K562 (cell line): Measurements from ENCODE around the gene CNTN4. TPM values are rescaled to one million over a fixed set of nuclear protein-coding genes. Genes with fewer than 3 reads are reported as not detected.
A peak's percentile ranks its signal among the peaks of the same experiment; 100 is the strongest.

Experiments
- ATAC-seq: fragments of 200-7000 bp; cut with Tn5 transposase; 3 replicates; pipeline ENCODE4 v1.9.1; 2020; ENCODE audit warnings: moderate library complexity
- BruUV-seq: library from RNA; stranded (reverse); fragments of 400-500 nt; replicated peaks from 2 replicates; lab custom pipeline; 2021; lab: Mats Ljungman, UMichigan
- CTCF ChIA-PET: fragments of 300-600 bp; formaldehyde crosslinking; extraction: SDS; loops from one replicate; lab custom pipeline; 2021; ENCODE audit warnings: low intra/inter-chr PET ratio; lab: Yijun Ruan, JAX
- POLR2A ChIA-PET: fragments of 300-600, 350-650 bp; sonication (Branson Sonifier 250); formaldehyde crosslinking; extraction: SDS; loops from one replicate; lab custom pipeline; 2021; ENCODE audit warnings: antibody characterized with exemption, inconsistent platforms; lab: Yijun Ruan, JAX
- DNase-seq, 4 experiments: peaks; one replicate each; pipeline versions ENCODE4 v3.0.0 to v3.0.0-alpha.2; 2011 to 2018; ENCODE audit warnings: low spot score in 3 of 4, mixed read lengths in 3 of 4; ENCODE audit errors: extremely low read depth in 1 of 4
- FAIRE-seq: peaks from 2 replicates; lab custom pipeline; 2011; peaks lifted over from hg19 to GRCh38; lab: Jason Lieb, UNC
- H2AFZ ChIP-seq: 2 replicates; pipeline ENCODE4 v1.6.0; 2011; ENCODE audit warnings: low read depth, low read length, control low read depth, inconsistent platforms
- H3K27ac ChIP-seq: fragments of 200-600 bp; 3 replicates; pipeline ENCODE4 v1.8.0; 2011; ENCODE audit warnings: low read depth, mild to moderate bottlenecking, control low read depth, inconsistent platforms, low read length, moderate library complexity, mixed read lengths; ENCODE audit errors: extremely low read depth
- H3K27me3 ChIP-seq, 2 experiments: fragments of 300-600 bp in 1 of 2; 2 replicates in 1 of 2; 3 replicates in 1 of 2; pipeline versions ENCODE4 v1.6.0 to v1.8.0; 2011; ENCODE audit warnings: inconsistent platforms in 2 of 2, low read length in 2 of 2, mild to moderate bottlenecking in 1 of 2, mixed read lengths in 1 of 2, moderate library complexity in 1 of 2; ENCODE audit not compliant: control insufficient read depth in 2 of 2, insufficient read depth in 2 of 2
- H3K36me3 ChIP-seq: fragments of 300-600 bp; 3 replicates; pipeline ENCODE4 v1.8.0; 2011; ENCODE audit warnings: mild to moderate bottlenecking, low read length, inconsistent platforms; ENCODE audit not compliant: control insufficient read depth, insufficient read depth
- H3K4me1 ChIP-seq, 2 experiments: fragments of 200-600 bp in 1 of 2; replicated peaks in 1 of 2; 2 replicates in 1 of 2; 3 replicates in 1 of 2; pipeline versions ENCODE4 v1.5.1 to v1.8.0; 2011; ENCODE audit warnings: inconsistent platforms in 2 of 2, low read length in 2 of 2, mild to moderate bottlenecking in 1 of 2, mixed read lengths in 1 of 2, moderate library complexity in 1 of 2; ENCODE audit not compliant: control insufficient read depth in 2 of 2, insufficient read depth in 2 of 2
- H3K4me2 ChIP-seq: 2 replicates; pipeline ENCODE4 v1.6.1; 2011; ENCODE audit warnings: low read length, control low read depth, inconsistent platforms, mixed read lengths; ENCODE audit not compliant: insufficient read depth
- H3K4me3 ChIP-seq: fragments of 200-600 bp; sonication (generic), shearing (Covaris generic); 2 replicates; pipeline ENCODE4 v1.5.1; 2016; ENCODE audit warnings: control low read depth, inconsistent platforms
- H3K79me2 ChIP-seq: fragments of 200-600 bp; 3 replicates; pipeline ENCODE4 v1.8.0; 2011; ENCODE audit warnings: low read length, inconsistent platforms; ENCODE audit not compliant: control insufficient read depth, insufficient read depth
- H3K9ac ChIP-seq, 2 experiments: 2 replicates each; pipeline versions ENCODE4 v1.6.0 to v1.6.1; 2011; ENCODE audit warnings: low read depth in 2 of 2, low read length in 2 of 2, control low read depth in 1 of 2, inconsistent platforms in 1 of 2, mild to moderate bottlenecking in 1 of 2, mixed read lengths in 1 of 2; ENCODE audit not compliant: insufficient read depth in 1 of 2
- H3K9me1 ChIP-seq: one replicate; pipeline ENCODE4 v1.6.0; 2011; ENCODE audit warnings: inconsistent platforms, mild to moderate bottlenecking, low read length, moderate library complexity; ENCODE audit not compliant: control insufficient read depth, insufficient read depth
- H3K9me3 ChIP-seq: replicated peaks from 2 replicates; pipeline ENCODE4 v1.5.1; 2011; ENCODE audit warnings: low read depth, low read length, inconsistent platforms; ENCODE audit not compliant: control insufficient read depth, insufficient read depth
- H4K20me1 ChIP-seq: replicated peaks from 2 replicates; pipeline ENCODE4 v1.6.1; 2011; ENCODE audit warnings: low read length, inconsistent platforms, mixed read lengths; ENCODE audit not compliant: control insufficient read depth, insufficient read depth
- C11orf30 ChIP-seq: fragments of 450-650 bp; IDR thresholded peaks from 2 replicates; pipeline ENCODE4 v1.6.1; 2016; ENCODE audit warnings: low read depth, mild to moderate bottlenecking
- GABPB2 ChIP-seq: fragments of 250-450 bp; sonication (Bioruptor Pico); conservative IDR thresholded peaks from 2 replicates; pipeline ENCODE4 v1.5.1; 2021; ENCODE audit warnings: mild to moderate bottlenecking
- HMGXB4 ChIP-seq: sonication (generic); formaldehyde crosslinking; IDR thresholded peaks from 2 replicates; pipeline ENCODE4 v1.8.1; 2023; ENCODE audit warnings: mild to moderate bottlenecking, missing genetic modification reagents
- HOXB6 ChIP-seq: fragments of 250-450 bp; sonication (Bioruptor Pico); IDR thresholded peaks from 2 replicates; pipeline ENCODE4 v1.5.1; 2022; ENCODE audit warnings: mild to moderate bottlenecking, borderline replicate concordance
- KLF13 ChIP-seq: fragments of 450-650 bp; IDR thresholded peaks from 2 replicates; pipeline ENCODE4 v1.6.1; 2016; ENCODE audit warnings: missing genetic modification characterization, low read depth, mild to moderate bottlenecking, missing compliant biosample characterization, moderate library complexity, borderline replicate concordance
- MAFF ChIP-seq: IDR thresholded peaks from 2 replicates; pipeline ENCODE4 v1.6.1; 2012; ENCODE audit warnings: low read length, improper control_type of control experiment
- MAFK ChIP-seq: IDR thresholded peaks from 2 replicates; pipeline ENCODE4 v1.6.1; 2011; ENCODE audit warnings: low read length, improper control_type of control experiment
- MCM3 ChIP-seq: fragments of 450-650 bp; IDR thresholded peaks from 2 replicates; pipeline ENCODE4 v1.6.1; 2016
- MCM7 ChIP-seq, 2 experiments: fragments of 450-650 bp; IDR thresholded peaks; 2 replicates each; pipeline ENCODE4 v1.6.1; 2016 to 2018
- MXI1 ChIP-seq: IDR thresholded peaks from 2 replicates; pipeline ENCODE4 v1.6.1; 2011; ENCODE audit warnings: low read depth, mild to moderate bottlenecking, improper control_type of control experiment, low read length
- NR1H2 ChIP-seq: sonication (generic); formaldehyde crosslinking; IDR thresholded peaks from 2 replicates; pipeline ENCODE4 v1.4.0; 2020; ENCODE audit warnings: mild to moderate bottlenecking, missing genetic modification reagents
- POLR2H ChIP-seq: IDR thresholded peaks from 2 replicates; pipeline ENCODE4 v1.6.1; 2016; ENCODE audit warnings: missing genetic modification characterization, low read depth, mild to moderate bottlenecking, control low read depth, missing compliant biosample characterization, moderate library complexity
- STAT5A ChIP-seq: IDR thresholded peaks from 2 replicates; pipeline ENCODE4 v1.6.1; 2012; ENCODE audit warnings: low read length, inconsistent platforms, borderline replicate concordance
- YBX1 ChIP-seq: fragments of 450-650 bp; IDR thresholded peaks from 2 replicates; pipeline ENCODE4 v1.7.1; 2016; ENCODE audit warnings: mild to moderate bottlenecking
- ZFP36 ChIP-seq: fragments of 150-350 bp; IDR thresholded peaks from 2 replicates; pipeline ENCODE4 v1.6.1; 2018; ENCODE audit warnings: low read length, low read depth; ENCODE audit not compliant: partially characterized antibody
- ZNF280A ChIP-seq: fragments of 450-650 bp; IDR thresholded peaks from 2 replicates; pipeline ENCODE4 v1.6.1; 2018; ENCODE audit warnings: mild to moderate bottlenecking, low read depth; ENCODE audit not compliant: partially characterized antibody
- ZNF316 ChIP-seq: fragments of 450-650 bp; IDR thresholded peaks from 2 replicates; pipeline ENCODE4 v1.6.1; 2016
- WGBS: fragments of 100-300 bp; shearing (Covaris generic); methylation state at CpG from one replicate; pipeline ENCODE4 v1.1.6; 2016; ENCODE audit warnings: low coverage, mixed read lengths; ENCODE audit not compliant: insufficient coverage; ENCODE audit errors: missing lambda C conversion rate; 5-methylcytosine and 5-hydroxymethylcytosine counted together
- in situ Hi-C: fragments of 300-500 bp; cut with MboI; formaldehyde crosslinking; loops from 4 replicates; pipeline ENCODE4 v1.15.0; 2018; ENCODE audit warnings: inconsistent platforms, mixed read lengths
- intact Hi-C: fragments of 100-400 bp; cut with micrococcal nuclease; formaldehyde crosslinking; loops from 2 replicates; pipeline ENCODE4 v1.14.2; 2022
- polyA plus RNA-seq, 8 experiments: library from polyadenylated mRNA; depleted of rRNA in 4 of 8; stranded (reverse) in 5 of 8; unstranded in 3 of 8; fragments of >200 nt; fragmentation: Nextera tagmentation in 2 of 8; fragmentation: Illumina TruSeq in 1 of 8; extraction: Ambion mirVana in 2 of 8; extraction: Trizol in 1 of 8; gene quantifications; 2 replicates each; pipeline versions ENCODE4 v1.2.1 to v1.2.3, GENCODE V29; 2011 to 2014; ENCODE audit warnings: inconsistent platforms in 1 of 8, missing spikeins in 1 of 8
- total RNA-seq, 7 experiments: library from RNA; depleted of rRNA in 6 of 7; stranded (reverse); fragments of >200 nt in 6 of 7; fragmentation: Illumina TruSeq in 2 of 7; extraction: Trizol in 2 of 7; gene quantifications; 2 replicates each; pipeline versions ENCODE4 v1.2.1 to v1.2.3, GENCODE V29; 2011 to 2021; ENCODE audit warnings: low replicate concordance in 1 of 7

CNTN4 gene
- total and polyA plus RNA-seq, 9 of the 15 experiments (the other 6 are each of a cell fraction or from before 2014, with no cell fraction given), result not detected

GRCh38 chr3:3102751-3103150 is 1004.1 kb downstream of the CNTN4 start:
- Histone ChIP-seq H3K27me3 (peaks cover 6 to 14% of the 10 kb centered on the region in 2 experiments; a peak in 3 of 5 replicates), H3K9me1 (no peaks in the 10 kb centered on the region), H3K79me2 (no peaks in the 10 kb centered on the region), H3K9ac (no peak overlapping the region), H3K9me3 (no peaks in the 10 kb centered on the region), H3K4me1 (no peaks in the 10 kb centered on the region; a peak in 1 of 5 replicates), H4K20me1 (no peaks in the 10 kb centered on the region), H3K4me2 (no peak overlapping the region), H3K27ac (no peak overlapping the region), H3K36me3 (no peaks in the 10 kb centered on the region), H2AFZ (no peak overlapping the region), H3K4me3 (no peak overlapping the region)
- intact Hi-C loops, result no loop called here
- ChIA-PET CTCF (no interaction called here), POLR2A (interaction anchor here (0.6 kb wide), 1 partner anchor 1109 kb away, joined by 3 read pairs; no protein-coding TSS in a partner anchor)
- FAIRE-seq (no peak), ATAC-seq (no peak), DNase-seq (no peak)
- no TSS peak for BruUV-seq
- TF ChIP-seq GABPB2 (no peak), HOXB6 (no peak), STAT5A (no peak), MCM7 (IDR thresholded peaks at IDR 0.05) (no peak), POLR2H (tag) (no peak), NR1H2 (CRISPR knock-in tag) (no peak), ZFP36 (no peak), YBX1 (no peak)
- WGBS, result 1% methylated on average over 6 of the region's 6 CpGs
- in situ Hi-C loops, result no loop called here

- H3K79me2 ChIP-seq, result no peaks in the 10 kb centered on the region
- H3K27me3 ChIP-seq, result peaks cover 8 to 12% of the 10 kb centered on the region in 2 experiments; a peak in 3 of 5 replicates
- H3K4me1 ChIP-seq, result peaks cover 0 to under 1% of the 10 kb centered on the region in 2 experiments; a peak in 2 of 5 replicates
- ChIA-PET CTCF (no interaction called here), POLR2A (no interaction called here)
- H3K9me3 ChIP-seq, result no peaks in the 10 kb centered on the region
- DNase-seq, result no peak
- H3K9ac ChIP-seq, result no peak overlapping the region
- ATAC-seq, result no peak
- no peak overlapping the region for H3K4me3 ChIP-seq
- in situ Hi-C loops, result no loop called here
- H4K20me1 ChIP-seq, result no peaks in the 10 kb centered on the region
- H3K9me1 ChIP-seq, result no peaks in the 10 kb centered on the region
- BruUV-seq, result no TSS peak
- H2AFZ ChIP-seq, result no peak overlapping the region
- 2% methylated on average over 3 of the region's 3 CpGs for WGBS
- H3K36me3 ChIP-seq, result no peaks in the 10 kb centered on the region
- intact Hi-C loops, result no loop called here
- no peak overlapping the region for H3K27ac ChIP-seq
- no peak for FAIRE-seq
- H3K4me2 ChIP-seq, result no peak overlapping the region
- TF ChIP-seq KLF13 (tag) (no peak), MCM3 (no peak), MXI1 (no peak), ZNF280A (no peak), HMGXB4 (no peak), C11orf30 (peak; percentile 58), MAFF (peak; percentile 51; the same call in 1 of the 2 replicates), ZNF316 (peak; percentile 84), MAFK (peak; percentile 48; the same call in 1 of the 2 replicates)
Observed at GRCh38 chr3:3105246-3105645, 1006.6 kb downstream of the CNTN4 start.
